GM23338 (cell line): ENCODE results near the gene ZNF630. TPM values are rescaled to one million over a fixed set of nuclear protein-coding genes. Genes with fewer than 3 reads are reported as not detected.

Source experiments
- ATAC-seq: fragments of 200-7000 bp; cut with Tn5 transposase; 3 replicates; pipeline ENCODE4 v1.9.1; 2020
- DNase-seq: peaks from one replicate; pipeline ENCODE4 v3.0.0-alpha.2; 2015; ENCODE audit warnings: low spot score
- H2AFZ ChIP-seq: fragments of 200-600 bp; sonication (generic); 2 replicates; pipeline ENCODE4 v1.8.0; 2016; ENCODE audit warnings: antibody characterized with exemption, mild to moderate bottlenecking, moderate library complexity
- H3F3A ChIP-seq: fragments of 200-600 bp; sonication (generic); replicated peaks from 2 replicates; pipeline ENCODE4 v1.8.0; 2017; ENCODE audit warnings: antibody characterized with exemption, mixed run types, low read depth
- H3K27ac ChIP-seq: fragments of 200-600 bp; sonication (generic); 2 replicates; pipeline ENCODE4 v1.6.1; 2016; ENCODE audit warnings: low read depth
- H3K27me3 ChIP-seq: fragments of 200-600 bp; sonication (generic); 2 replicates; pipeline ENCODE4 v1.8.0; 2016; ENCODE audit warnings: mild to moderate bottlenecking, mixed run types, moderate library complexity; ENCODE audit not compliant: insufficient read depth
- H3K36me3 ChIP-seq: fragments of 200-600 bp; sonication (generic); 2 replicates; pipeline ENCODE4 v1.8.0; 2016; ENCODE audit warnings: mild to moderate bottlenecking; ENCODE audit not compliant: insufficient read depth
- H3K4me1 ChIP-seq: fragments of 200-600 bp; sonication (generic); 2 replicates; pipeline ENCODE4 v1.8.0; 2016; ENCODE audit warnings: mild to moderate bottlenecking, moderate library complexity; ENCODE audit not compliant: insufficient read depth
- H3K4me2 ChIP-seq: fragments of 200-600 bp; sonication (generic); 2 replicates; pipeline ENCODE4 v1.7.1; 2017; ENCODE audit warnings: mixed run types
- H3K4me3 ChIP-seq: fragments of 200-600 bp; sonication (generic); 2 replicates; pipeline ENCODE4 v1.6.1; 2016; ENCODE audit warnings: mixed run types
- H3K79me2 ChIP-seq: fragments of 200-600 bp; sonication (generic); replicated peaks from 2 replicates; pipeline ENCODE4 v1.8.0; 2017; ENCODE audit warnings: mild to moderate bottlenecking; ENCODE audit not compliant: insufficient read depth
- H3K9me2 ChIP-seq: fragments of 200-600 bp; sonication (generic); 2 replicates; pipeline ENCODE4 v1.8.0; 2017; ENCODE audit not compliant: insufficient read depth
- H4K20me1 ChIP-seq: fragments of 200-600 bp; sonication (generic); replicated peaks from 2 replicates; pipeline ENCODE4 v1.8.0; 2017; ENCODE audit warnings: mild to moderate bottlenecking; ENCODE audit not compliant: insufficient read depth
- H3K27ac Mint-ChIP-seq: 2 replicates; pipeline ENCODE4 v1.8.0; 2020; ENCODE audit warnings: inconsistent platforms, mild to moderate bottlenecking, moderate library complexity, mixed read lengths
- H3K27me3 Mint-ChIP-seq: 3 replicates; pipeline ENCODE4 v1.8.0; 2022; ENCODE audit warnings: low read depth, mild to moderate bottlenecking, moderate library complexity, mixed read lengths, inconsistent platforms; ENCODE audit not compliant: insufficient read depth, poor library complexity
- H3K36me3 Mint-ChIP-seq: 3 replicates; pipeline ENCODE4 v1.8.0; 2021; ENCODE audit warnings: low read depth, mild to moderate bottlenecking, inconsistent platforms, moderate library complexity, mixed read lengths
- H3K4me1 Mint-ChIP-seq: 3 replicates; pipeline ENCODE4 v1.8.0; 2020; ENCODE audit warnings: mild to moderate bottlenecking, inconsistent platforms, mixed read lengths
- H3K4me3 Mint-ChIP-seq: 3 replicates; pipeline ENCODE4 v1.8.0; 2021; ENCODE audit warnings: moderate library complexity, mild to moderate bottlenecking, inconsistent platforms, mixed read lengths
- H3K9me3 Mint-ChIP-seq: 3 replicates; pipeline ENCODE4 v1.8.0; 2020; ENCODE audit warnings: moderate library complexity, mild to moderate bottlenecking, inconsistent platforms, mixed read lengths
- EZH2 ChIP-seq: fragments of 200-600 bp; sonication (generic); IDR thresholded peaks from one replicate; pipeline ENCODE4 v1.8.0; 2017; ENCODE audit warnings: antibody characterized with exemption, mild to moderate bottlenecking, low read depth; ENCODE audit not compliant: unreplicated experiment
- JUNB ChIP-seq: IDR thresholded peaks from one replicate; pipeline ENCODE4 v1.6.1; 2016; ENCODE audit warnings: antibody characterized with exemption; ENCODE audit not compliant: unreplicated experiment
- POLR2AphosphoS5 ChIP-seq: IDR thresholded peaks from 2 replicates; pipeline ENCODE4 v1.6.1; 2016; ENCODE audit warnings: antibody characterized with exemption, low read depth
- STAT1 ChIP-seq: IDR thresholded peaks from one replicate; pipeline ENCODE4 v1.6.1; 2016; ENCODE audit warnings: antibody characterized with exemption; ENCODE audit not compliant: unreplicated experiment
- ZNF331 ChIP-seq: fragments of 250-450 bp; sonication (Bioruptor Pico); IDR thresholded peaks from 2 replicates; pipeline ENCODE4 v1.5.0; 2020; ENCODE audit warnings: low read depth, mild to moderate bottlenecking, moderate library complexity
- polyA plus RNA-seq: library from polyadenylated mRNA; unstranded; fragments of >200 nt; fragmentation: Nextera tagmentation; extraction: Ambion mirVana; gene quantifications from 2 replicates; pipeline ENCODE4 v1.2.1, GENCODE V29; 2016
- total RNA-seq: library from RNA; depleted of rRNA; stranded (reverse); fragments of >200 nt; shearing (Covaris generic); gene quantifications from 2 replicates; pipeline ENCODE4 v1.2.3, GENCODE V29; 2014
- TF ChIP-seq, protein P1 (sequence below): IDR thresholded peaks from 2 replicates; pipeline ENCODE4 v1.6.1; 2016; ENCODE audit warnings: antibody characterized with exemption
- TF ChIP-seq, protein P2 (sequence below), 2 experiments: fragments of 200-600 bp in 1 of 2; sonication (generic) in 1 of 2; conservative IDR thresholded peaks; 2 replicates each; pipeline versions ENCODE4 v1.5.1 to v1.6.1; 2016 to 2017; ENCODE audit warnings: antibody characterized with exemption in 2 of 2, low read depth in 2 of 2, mild to moderate bottlenecking in 2 of 2, moderate library complexity in 1 of 2
- TF ChIP-seq, protein P3 (sequence below): IDR thresholded peaks from one replicate; pipeline ENCODE4 v1.6.1; 2018; ENCODE audit warnings: antibody characterized with exemption; ENCODE audit not compliant: unreplicated experiment

ZNF630 gene
- total and polyA plus RNA-seq, 2 experiments from 2014 or later, result 0.95 to 2.2 TPM

DNA sequence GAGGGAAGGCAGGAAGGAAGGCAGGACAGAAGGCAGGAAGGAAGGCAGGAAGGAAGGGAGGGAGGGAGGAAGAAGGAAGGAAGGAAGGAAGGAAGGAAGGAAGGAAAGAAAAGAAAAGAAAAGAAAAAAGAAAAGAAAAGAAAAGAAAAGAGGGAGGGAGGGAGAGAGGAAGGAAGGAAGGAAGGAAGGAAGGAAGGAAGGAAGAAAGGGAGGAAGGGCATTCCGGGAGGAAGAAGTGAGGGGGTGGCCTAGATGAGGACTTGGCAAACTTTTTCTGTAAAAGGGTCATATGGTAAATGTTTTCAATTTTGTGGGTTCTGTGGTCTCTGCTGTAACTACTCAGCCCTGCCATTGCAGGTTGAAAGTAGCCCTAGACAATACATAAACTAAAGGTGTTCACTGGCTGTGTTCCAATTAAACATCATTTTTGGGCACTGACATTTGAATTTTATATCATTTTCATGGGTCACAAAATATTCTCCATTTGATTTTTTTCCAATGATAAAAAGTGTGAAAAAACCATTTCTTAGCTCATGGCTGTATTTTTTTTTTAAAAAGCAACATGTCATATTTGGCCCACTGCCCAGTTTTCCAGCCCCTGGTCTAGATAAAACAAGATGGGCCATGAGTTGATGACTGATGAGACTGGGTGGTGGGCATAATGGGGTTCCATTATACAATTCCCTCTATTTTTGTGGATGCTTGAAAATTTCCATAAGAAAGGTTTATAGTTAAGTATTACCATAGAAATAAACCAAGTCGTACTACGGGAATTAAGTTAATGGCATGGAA, 3.1 kb downstream of the ZNF630 start:
- TF ChIP-seq STAT1 (no peak), ZNF331 (CRISPR knock-in tag) (no peak)
- Histone ChIP-seq H3F3A (no peaks in the 10 kb centered on the region), H2AFZ (no peak overlapping the region), H3K79me2 (no peaks in the 10 kb centered on the region), H3K4me2 (no peak overlapping the region), H3K36me3 (no peaks in the 10 kb centered on the region), H3K9me2 (no peaks in the 10 kb centered on the region), H3K27me3 (no peaks in the 10 kb centered on the region), H3K4me1 (no peaks in the 10 kb centered on the region), H3K4me3 (no peak overlapping the region), H4K20me1 (no peaks in the 10 kb centered on the region), H3K27ac (no peak overlapping the region)
- Mint-ChIP-seq H3K36me3 (peaks cover 5% of the 10 kb centered on the region; the same call in 1 of the 3 replicates), H3K9me3 (no peaks in the 10 kb centered on the region; the same call in 2 of the 3 replicates), H3K27ac (no peak overlapping the region), H3K4me3 (no peak overlapping the region), H3K4me1 (0 out of 3 replicates have a peak, but pooled peaks cover 5% of the 10 kb centered on the region), H3K27me3 (peaks cover 3% of the 10 kb centered on the region)
- ATAC-seq (no peak), DNase-seq (no peak)

DNA sequence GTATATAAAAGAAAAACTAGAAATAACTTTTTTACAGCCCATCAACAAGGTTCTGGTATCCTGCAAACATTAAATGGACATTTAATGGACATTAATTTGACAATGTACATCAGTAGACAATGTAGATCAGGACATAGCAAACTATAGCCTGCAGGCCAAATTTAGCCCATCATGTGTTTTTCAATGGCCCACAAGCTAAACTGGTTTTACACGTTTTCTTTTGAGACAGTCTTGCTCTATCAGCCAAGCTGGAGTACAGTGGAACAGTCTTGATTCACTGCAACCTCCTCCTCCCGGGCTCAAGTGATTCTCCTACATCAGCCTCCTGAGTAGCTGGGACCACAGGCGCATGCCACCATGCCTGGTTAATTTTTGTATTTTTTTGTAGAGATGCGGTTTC, 7.2 kb downstream of the ZNF630 start:
- no peaks in the 10 kb centered on the region for H3K79me2 ChIP-seq
- H3K27me3 ChIP-seq, result no peaks in the 10 kb centered on the region
- H3K27ac Mint-ChIP-seq, result no peak overlapping the region
- H3K36me3 ChIP-seq, result no peaks in the 10 kb centered on the region
- no peak overlapping the region for H3K4me2 ChIP-seq
- H3F3A ChIP-seq, result no peaks in the 10 kb centered on the region
- no peaks in the 10 kb centered on the region for H3K9me2 ChIP-seq
- H3K4me3 ChIP-seq, result no peak overlapping the region
- H3K27ac ChIP-seq, result no peak overlapping the region
- 0 out of 3 replicates have a peak, but pooled peaks cover 10% of the 10 kb centered on the region for H3K9me3 Mint-ChIP-seq
- ATAC-seq (no peak), DNase-seq (no peak)
- H4K20me1 ChIP-seq, result no peaks in the 10 kb centered on the region
- no peak overlapping the region for H3K4me3 Mint-ChIP-seq
- no peaks in the 10 kb centered on the region for H3K27me3 Mint-ChIP-seq
- H3K4me1 ChIP-seq, result no peaks in the 10 kb centered on the region
- peaks cover 38% of the 10 kb centered on the region for H3K36me3 Mint-ChIP-seq
- H2AFZ ChIP-seq, result no peak overlapping the region
- H3K4me1 Mint-ChIP-seq, result no peaks in the 10 kb centered on the region
- TF ChIP-seq, protein P1, sequence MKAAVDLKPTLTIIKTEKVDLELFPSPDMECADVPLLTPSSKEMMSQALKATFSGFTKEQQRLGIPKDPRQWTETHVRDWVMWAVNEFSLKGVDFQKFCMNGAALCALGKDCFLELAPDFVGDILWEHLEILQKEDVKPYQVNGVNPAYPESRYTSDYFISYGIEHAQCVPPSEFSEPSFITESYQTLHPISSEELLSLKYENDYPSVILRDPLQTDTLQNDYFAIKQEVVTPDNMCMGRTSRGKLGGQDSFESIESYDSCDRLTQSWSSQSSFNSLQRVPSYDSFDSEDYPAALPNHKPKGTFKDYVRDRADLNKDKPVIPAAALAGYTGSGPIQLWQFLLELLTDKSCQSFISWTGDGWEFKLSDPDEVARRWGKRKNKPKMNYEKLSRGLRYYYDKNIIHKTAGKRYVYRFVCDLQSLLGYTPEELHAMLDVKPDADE, result no peak
- TF ChIP-seq, protein P2, sequence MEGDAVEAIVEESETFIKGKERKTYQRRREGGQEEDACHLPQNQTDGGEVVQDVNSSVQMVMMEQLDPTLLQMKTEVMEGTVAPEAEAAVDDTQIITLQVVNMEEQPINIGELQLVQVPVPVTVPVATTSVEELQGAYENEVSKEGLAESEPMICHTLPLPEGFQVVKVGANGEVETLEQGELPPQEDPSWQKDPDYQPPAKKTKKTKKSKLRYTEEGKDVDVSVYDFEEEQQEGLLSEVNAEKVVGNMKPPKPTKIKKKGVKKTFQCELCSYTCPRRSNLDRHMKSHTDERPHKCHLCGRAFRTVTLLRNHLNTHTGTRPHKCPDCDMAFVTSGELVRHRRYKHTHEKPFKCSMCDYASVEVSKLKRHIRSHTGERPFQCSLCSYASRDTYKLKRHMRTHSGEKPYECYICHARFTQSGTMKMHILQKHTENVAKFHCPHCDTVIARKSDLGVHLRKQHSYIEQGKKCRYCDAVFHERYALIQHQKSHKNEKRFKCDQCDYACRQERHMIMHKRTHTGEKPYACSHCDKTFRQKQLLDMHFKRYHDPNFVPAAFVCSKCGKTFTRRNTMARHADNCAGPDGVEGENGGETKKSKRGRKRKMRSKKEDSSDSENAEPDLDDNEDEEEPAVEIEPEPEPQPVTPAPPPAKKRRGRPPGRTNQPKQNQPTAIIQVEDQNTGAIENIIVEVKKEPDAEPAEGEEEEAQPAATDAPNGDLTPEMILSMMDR (conservative IDR thresholded peaks at IDR 0.05; ENCODE audit: low read depth in 2 of 2), result no peak
- TF ChIP-seq POLR2AphosphoS5, result no peak
- no peak for TF ChIP-seq JUNB
- TF ChIP-seq, protein P3, sequence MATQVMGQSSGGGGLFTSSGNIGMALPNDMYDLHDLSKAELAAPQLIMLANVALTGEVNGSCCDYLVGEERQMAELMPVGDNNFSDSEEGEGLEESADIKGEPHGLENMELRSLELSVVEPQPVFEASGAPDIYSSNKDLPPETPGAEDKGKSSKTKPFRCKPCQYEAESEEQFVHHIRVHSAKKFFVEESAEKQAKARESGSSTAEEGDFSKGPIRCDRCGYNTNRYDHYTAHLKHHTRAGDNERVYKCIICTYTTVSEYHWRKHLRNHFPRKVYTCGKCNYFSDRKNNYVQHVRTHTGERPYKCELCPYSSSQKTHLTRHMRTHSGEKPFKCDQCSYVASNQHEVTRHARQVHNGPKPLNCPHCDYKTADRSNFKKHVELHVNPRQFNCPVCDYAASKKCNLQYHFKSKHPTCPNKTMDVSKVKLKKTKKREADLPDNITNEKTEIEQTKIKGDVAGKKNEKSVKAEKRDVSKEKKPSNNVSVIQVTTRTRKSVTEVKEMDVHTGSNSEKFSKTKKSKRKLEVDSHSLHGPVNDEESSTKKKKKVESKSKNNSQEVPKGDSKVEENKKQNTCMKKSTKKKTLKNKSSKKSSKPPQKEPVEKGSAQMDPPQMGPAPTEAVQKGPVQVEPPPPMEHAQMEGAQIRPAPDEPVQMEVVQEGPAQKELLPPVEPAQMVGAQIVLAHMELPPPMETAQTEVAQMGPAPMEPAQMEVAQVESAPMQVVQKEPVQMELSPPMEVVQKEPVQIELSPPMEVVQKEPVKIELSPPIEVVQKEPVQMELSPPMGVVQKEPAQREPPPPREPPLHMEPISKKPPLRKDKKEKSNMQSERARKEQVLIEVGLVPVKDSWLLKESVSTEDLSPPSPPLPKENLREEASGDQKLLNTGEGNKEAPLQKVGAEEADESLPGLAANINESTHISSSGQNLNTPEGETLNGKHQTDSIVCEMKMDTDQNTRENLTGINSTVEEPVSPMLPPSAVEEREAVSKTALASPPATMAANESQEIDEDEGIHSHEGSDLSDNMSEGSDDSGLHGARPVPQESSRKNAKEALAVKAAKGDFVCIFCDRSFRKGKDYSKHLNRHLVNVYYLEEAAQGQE, result no peak
- TF ChIP-seq EZH2, result no peak
